ENCODE results near the gene AMPD1.

AMPD1 gene

GRCh38 chr1:114676115-114676514 is 19.2 kb downstream of the AMPD1 start:
- no peaks in the 10 kb centered on the region for H3K4me1 ChIP-seq (ENCODE audit: control insufficient read depth, insufficient read depth, low read length, poor library complexity, severe bottlenecking)
- no peaks in the 10 kb centered on the region for H3K9me3 ChIP-seq (ENCODE audit: control insufficient read depth, low read length)
- no peak overlapping the region for H3K4me3 ChIP-seq (ENCODE audit: insufficient read depth, low read depth, low read length, poor library complexity, severe bottlenecking)
- no peaks in the 10 kb centered on the region for H3K27me3 ChIP-seq (replicated peaks; ENCODE audit: control insufficient read depth, insufficient read depth, low read length, poor library complexity, severe bottlenecking)
- no peaks in the 10 kb centered on the region for H3K36me3 ChIP-seq (ENCODE audit: control insufficient read depth, insufficient read depth, low read length)
- H3K27ac ChIP-seq (ENCODE audit: insufficient read depth, low read length, poor library complexity, severe bottlenecking): no peak overlapping the region
- DNase-seq: no peak

GRCh38 chr1:114671939-114672275 is 23.4 kb downstream of the AMPD1 start:
- no peak for DNase-seq
- Histone ChIP-seq H3K4me1 (ENCODE audit: control insufficient read depth, insufficient read depth, low read length, poor library complexity, severe bottlenecking) (peaks cover 4% of the 10 kb centered on the region), H3K27ac (ENCODE audit: insufficient read depth, low read length, poor library complexity, severe bottlenecking) (no peak overlapping the region), H3K27me3 (replicated peaks; ENCODE audit: control insufficient read depth, insufficient read depth, low read length, poor library complexity, severe bottlenecking) (no peaks in the 10 kb centered on the region), H3K4me3 (ENCODE audit: insufficient read depth, low read depth, low read length, poor library complexity, severe bottlenecking) (no peak overlapping the region), H3K9me3 (ENCODE audit: control insufficient read depth, low read length) (no peaks in the 10 kb centered on the region), H3K36me3 (ENCODE audit: control insufficient read depth, insufficient read depth, low read length) (no peaks in the 10 kb centered on the region)

DNA sequence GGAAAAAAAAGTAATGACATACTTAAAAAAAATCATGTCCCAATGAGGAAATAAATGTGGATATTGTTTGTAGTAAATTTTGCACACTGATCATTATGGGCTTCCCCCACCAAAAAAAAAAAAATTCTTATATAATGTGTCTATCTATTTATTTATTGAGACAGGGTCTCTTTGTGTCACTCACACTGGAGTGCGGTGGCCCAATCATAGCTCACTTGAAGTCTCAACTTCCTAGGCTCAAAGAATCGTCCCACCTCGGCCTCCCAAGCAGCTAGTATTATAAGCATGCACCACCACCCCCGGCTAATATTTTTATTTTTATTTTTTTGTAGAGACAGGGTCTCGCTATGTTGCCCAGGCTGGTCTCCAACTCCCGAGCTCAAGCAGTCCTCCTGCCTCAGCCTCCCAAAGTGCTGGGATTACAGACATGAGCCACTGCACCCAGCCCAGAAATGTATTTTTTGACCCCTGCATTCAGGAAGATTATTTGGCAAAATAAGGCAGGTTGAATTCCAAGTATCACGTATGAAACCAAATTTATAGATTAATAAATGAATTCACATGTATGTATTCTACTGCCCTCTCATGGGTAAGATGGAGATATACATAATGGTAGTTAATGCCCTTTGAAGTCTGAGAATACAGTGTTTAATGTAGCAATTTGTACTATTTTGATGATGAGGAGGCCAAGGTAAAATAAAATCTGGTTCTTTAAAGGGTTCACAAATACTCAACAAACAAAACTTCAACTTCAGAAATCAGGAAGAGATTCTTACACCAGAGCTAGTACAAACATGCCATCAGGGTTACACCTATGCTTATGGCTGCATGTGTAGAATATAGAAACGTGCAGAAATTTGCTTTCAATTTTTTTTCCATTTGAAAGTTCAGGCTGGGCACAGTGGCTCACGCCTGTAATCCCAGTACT is 24.1 kb downstream of the AMPD1 start:
- no peak for DNase-seq
- Histone ChIP-seq H3K4me1 (ENCODE audit: control insufficient read depth, insufficient read depth, low read length, poor library complexity, severe bottlenecking) (peaks cover 4% of the 10 kb centered on the region), H3K27ac (ENCODE audit: insufficient read depth, low read length, poor library complexity, severe bottlenecking) (no peak overlapping the region), H3K4me3 (ENCODE audit: insufficient read depth, low read depth, low read length, poor library complexity, severe bottlenecking) (no peak overlapping the region), H3K27me3 (replicated peaks; ENCODE audit: control insufficient read depth, insufficient read depth, low read length, poor library complexity, severe bottlenecking) (no peaks in the 10 kb centered on the region), H3K9me3 (ENCODE audit: control insufficient read depth, low read length) (no peaks in the 10 kb centered on the region), H3K36me3 (ENCODE audit: control insufficient read depth, insufficient read depth, low read length) (no peaks in the 10 kb centered on the region)

DNA sequence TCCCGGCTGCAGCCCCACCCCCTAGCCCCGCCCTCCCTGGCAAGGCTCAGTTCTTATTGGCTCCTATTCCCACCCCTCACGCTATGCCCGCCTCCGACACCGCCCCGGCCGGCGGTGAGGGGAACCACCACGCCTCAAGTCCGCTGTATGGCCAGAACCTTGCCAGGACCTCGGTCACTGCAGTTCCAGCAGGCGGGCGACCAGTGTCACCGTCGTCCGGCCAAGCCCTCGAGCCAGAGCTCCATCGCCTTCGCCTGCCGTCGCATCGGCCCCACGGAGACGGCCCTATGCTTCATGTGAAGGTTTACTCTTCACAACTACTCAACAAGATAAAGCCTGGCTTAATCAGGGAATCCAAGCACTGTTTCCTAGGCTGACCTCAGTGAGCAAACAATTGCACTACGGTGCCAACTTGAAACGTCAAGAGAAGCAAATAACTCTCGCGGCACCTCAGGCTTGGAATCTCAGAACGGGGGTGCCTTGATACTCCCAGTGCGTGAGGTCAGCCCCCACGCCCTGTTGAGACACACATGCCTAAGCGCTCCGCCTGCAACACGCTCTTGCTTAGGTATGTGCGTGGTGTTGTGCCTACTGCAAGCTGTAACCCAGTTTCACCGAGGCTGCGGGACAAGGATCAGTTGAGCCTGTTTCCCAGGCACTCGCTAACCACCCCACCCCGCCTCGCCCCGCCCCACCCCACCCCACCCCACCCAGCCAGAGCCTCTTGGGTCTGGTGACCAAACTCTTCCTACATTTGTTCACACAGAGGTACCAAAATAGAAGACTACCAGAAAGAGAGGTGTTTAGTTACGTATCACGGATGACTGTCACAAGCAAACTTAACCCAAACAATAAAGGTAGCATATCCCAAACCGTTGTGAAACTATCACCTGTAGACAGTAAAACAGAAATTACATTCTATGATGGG is 25.0 kb downstream of the AMPD1 start:
- Histone ChIP-seq H3K27me3 (replicated peaks; ENCODE audit: control insufficient read depth, insufficient read depth, low read length, poor library complexity, severe bottlenecking) (no peaks in the 10 kb centered on the region), H3K27ac (ENCODE audit: insufficient read depth, low read length, poor library complexity, severe bottlenecking) (peak overlapping the region; percentile 22)

GRCh38 chr1:114669562-114670082 is 25.7 kb downstream of the AMPD1 start, which contains the start of gene DENND2C:
Gene DENND2C (minus strand): TSS chr1:114670049. CDS start chr1:114625984, 44,065 bp downstream.
- H3K27me3 ChIP-seq (replicated peaks; ENCODE audit: control insufficient read depth, insufficient read depth, low read length, poor library complexity, severe bottlenecking): no peaks in the 10 kb centered on the region
- peak within 1 kb of the TSS; percentile 81 for H3K4me3 ChIP-seq (ENCODE audit: insufficient read depth, low read depth, low read length, poor library complexity, severe bottlenecking)
- DNase-seq: no peak
- no peaks in the 10 kb centered on the region for H3K9me3 ChIP-seq (ENCODE audit: control insufficient read depth, low read length)
- no peaks in the 10 kb centered on the region for H3K36me3 ChIP-seq (ENCODE audit: control insufficient read depth, insufficient read depth, low read length)
- H3K27ac ChIP-seq (ENCODE audit: insufficient read depth, low read length, poor library complexity, severe bottlenecking): peak within 1 kb of the TSS; percentile 22
- peaks cover 4% of the 10 kb centered on the region for H3K4me1 ChIP-seq (ENCODE audit: control insufficient read depth, insufficient read depth, low read length, poor library complexity, severe bottlenecking)

More for the DNA sequence above, 25.0 kb downstream of the AMPD1 start:
- H3K4me1 ChIP-seq (ENCODE audit: control insufficient read depth, insufficient read depth, low read length, poor library complexity, severe bottlenecking): peaks cover 4% of the 10 kb centered on the region
- H3K36me3 ChIP-seq (ENCODE audit: control insufficient read depth, insufficient read depth, low read length): no peaks in the 10 kb centered on the region
- H3K9me3 ChIP-seq (ENCODE audit: control insufficient read depth, low read length): no peaks in the 10 kb centered on the region
- DNase-seq: peak; percentile 76 to 82 (median 77)
- peak overlapping the region; percentile 81 for H3K4me3 ChIP-seq (ENCODE audit: insufficient read depth, low read depth, low read length, poor library complexity, severe bottlenecking)

DNA sequence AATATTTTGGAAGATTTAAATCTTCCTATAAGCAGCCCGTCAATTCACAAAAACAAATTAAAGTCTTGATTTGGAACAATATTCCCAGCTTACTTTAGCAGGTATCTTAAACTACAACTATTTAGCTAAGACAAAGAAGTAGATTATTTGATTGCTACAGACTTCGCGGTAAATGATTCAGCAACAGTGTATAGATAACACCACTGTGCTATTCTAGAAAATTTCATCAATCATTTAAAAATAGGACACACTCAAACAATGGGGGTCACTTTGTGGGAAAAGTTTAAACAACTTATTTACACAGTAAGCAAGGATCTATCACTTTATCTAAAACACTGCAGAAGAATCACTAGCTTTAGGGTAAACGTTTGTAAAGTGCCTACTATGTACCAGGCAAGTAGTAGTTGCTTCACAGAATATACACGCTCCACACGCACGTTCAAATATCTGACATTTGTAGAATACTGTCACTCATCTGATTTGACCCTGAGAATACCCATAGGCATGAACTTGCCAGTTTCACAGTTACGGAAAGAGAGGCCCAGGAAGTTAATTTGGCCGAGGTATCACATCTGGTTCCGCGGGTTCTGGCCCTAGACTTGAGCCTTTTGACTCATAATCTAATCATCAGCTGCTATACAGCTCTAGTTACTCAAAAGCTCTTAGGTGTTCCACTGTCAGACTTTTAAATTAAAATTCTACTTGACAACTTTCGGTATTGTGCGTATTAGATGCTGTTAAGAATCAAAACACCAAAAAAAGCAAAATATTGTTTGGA is 26.4 kb downstream of the AMPD1 start:
- H3K27me3 ChIP-seq (replicated peaks; ENCODE audit: control insufficient read depth, insufficient read depth, low read length, poor library complexity, severe bottlenecking): no peaks in the 10 kb centered on the region

GRCh38 chr1:114668373-114668772 is 27.0 kb downstream of the AMPD1 start:
- H3K36me3 ChIP-seq (ENCODE audit: control insufficient read depth, insufficient read depth, low read length): no peaks in the 10 kb centered on the region
- no peaks in the 10 kb centered on the region for H3K9me3 ChIP-seq (ENCODE audit: control insufficient read depth, low read length)
- H3K4me1 ChIP-seq (ENCODE audit: control insufficient read depth, insufficient read depth, low read length, poor library complexity, severe bottlenecking): peaks cover 4% of the 10 kb centered on the region
- H3K27ac ChIP-seq (ENCODE audit: insufficient read depth, low read length, poor library complexity, severe bottlenecking): no peak overlapping the region
- H3K27me3 ChIP-seq (replicated peaks; ENCODE audit: control insufficient read depth, insufficient read depth, low read length, poor library complexity, severe bottlenecking): no peaks in the 10 kb centered on the region
- no peak overlapping the region for H3K4me3 ChIP-seq (ENCODE audit: insufficient read depth, low read depth, low read length, poor library complexity, severe bottlenecking)
- DNase-seq: no peak

More for the DNA sequence above, 26.4 kb downstream of the AMPD1 start:
- DNase-seq: no peak
- Histone ChIP-seq H3K9me3 (ENCODE audit: control insufficient read depth, low read length) (no peaks in the 10 kb centered on the region), H3K36me3 (ENCODE audit: control insufficient read depth, insufficient read depth, low read length) (no peaks in the 10 kb centered on the region), H3K4me3 (ENCODE audit: insufficient read depth, low read depth, low read length, poor library complexity, severe bottlenecking) (peak overlapping the region; percentile 81), H3K27ac (ENCODE audit: insufficient read depth, low read length, poor library complexity, severe bottlenecking) (peak overlapping the region; percentile 19), H3K4me1 (ENCODE audit: control insufficient read depth, insufficient read depth, low read length, poor library complexity, severe bottlenecking) (peaks cover 4% of the 10 kb centered on the region)

GRCh38 chr1:114666954-114667353 is 28.4 kb downstream of the AMPD1 start:
- Histone ChIP-seq H3K9me3 (ENCODE audit: control insufficient read depth, low read length) (no peaks in the 10 kb centered on the region), H3K27me3 (replicated peaks; ENCODE audit: control insufficient read depth, insufficient read depth, low read length, poor library complexity, severe bottlenecking) (no peaks in the 10 kb centered on the region), H3K27ac (ENCODE audit: insufficient read depth, low read length, poor library complexity, severe bottlenecking) (no peak overlapping the region), H3K4me1 (ENCODE audit: control insufficient read depth, insufficient read depth, low read length, poor library complexity, severe bottlenecking) (peaks cover 4% of the 10 kb centered on the region), H3K4me3 (ENCODE audit: insufficient read depth, low read depth, low read length, poor library complexity, severe bottlenecking) (no peak overlapping the region), H3K36me3 (ENCODE audit: control insufficient read depth, insufficient read depth, low read length) (no peaks in the 10 kb centered on the region)
- no peak for DNase-seq

GRCh38 chr1:114660238-114660637 is 35.1 kb downstream of the AMPD1 start:
- no peaks in the 10 kb centered on the region for H3K9me3 ChIP-seq (ENCODE audit: control insufficient read depth, low read length)
- no peak for DNase-seq
- no peak overlapping the region for H3K4me3 ChIP-seq (ENCODE audit: insufficient read depth, low read depth, low read length, poor library complexity, severe bottlenecking)
- H3K36me3 ChIP-seq (ENCODE audit: control insufficient read depth, insufficient read depth, low read length): no peaks in the 10 kb centered on the region
- H3K27ac ChIP-seq (ENCODE audit: insufficient read depth, low read length, poor library complexity, severe bottlenecking): no peak overlapping the region
- no peaks in the 10 kb centered on the region for H3K4me1 ChIP-seq (ENCODE audit: control insufficient read depth, insufficient read depth, low read length, poor library complexity, severe bottlenecking)
- no peaks in the 10 kb centered on the region for H3K27me3 ChIP-seq (replicated peaks; ENCODE audit: control insufficient read depth, insufficient read depth, low read length, poor library complexity, severe bottlenecking)

Data from effector memory CD4-positive, alpha-beta T cell (primary cell).